Activated T-helper 1 cell treated with anti-CD3 and anti-CD28 coated beads, Interleukin-12 subunit alpha, Interleukin-12 subunit beta, Interleukin-2, Interleukin-4 antibody, amounts not matched to agents 30 ng/mL and 10 ng/mL and 1 ng/mL, durations not matched to agents 14 hours and 24 hours and 36 hours (primary cell): ENCODE measurements around the gene C17orf113. TPM values are rescaled to one million over a fixed set of nuclear protein-coding genes. Genes with fewer than 3 reads are reported as not detected.
A peak's percentile ranks its signal among the peaks of the same experiment; 100 is the strongest.

Experiments used
- DNase-seq: peaks from one replicate; pipeline ENCODE4 v3.0.0; 2021; ENCODE audit warnings: low spot score
- H3K27ac Mint-ChIP-seq: one replicate; pipeline ENCODE4 v1.8.0; 2021; ENCODE audit warnings: mild to moderate bottlenecking, mixed read lengths
- H3K27me3 Mint-ChIP-seq: one replicate; pipeline ENCODE4 v1.8.0; 2022; ENCODE audit warnings: mild to moderate bottlenecking, moderate library complexity, mixed read lengths; ENCODE audit not compliant: insufficient read depth
- H3K36me3 Mint-ChIP-seq: one replicate; pipeline ENCODE4 v1.8.0; 2021; ENCODE audit warnings: low read depth, mixed read lengths
- H3K4me1 Mint-ChIP-seq: one replicate; pipeline ENCODE4 v1.8.0; 2021; ENCODE audit warnings: low read depth, mixed read lengths
- H3K4me3 Mint-ChIP-seq: one replicate; pipeline ENCODE4 v1.8.0; 2021; ENCODE audit warnings: mild to moderate bottlenecking, moderate library complexity, mixed read lengths
- H3K9me3 Mint-ChIP-seq: one replicate; pipeline ENCODE4 v1.8.0; 2021; ENCODE audit warnings: mixed read lengths
- intact Hi-C: fragments of 100-400 bp; cut with micrococcal nuclease; formaldehyde crosslinking; loops from one replicate; pipeline ENCODE4 v1.15.1; 2024
- total RNA-seq: library from RNA; stranded (reverse); gene quantifications from 2 replicates; pipeline ENCODE4 v1.2.3, GENCODE V29; 2022

Gene C17orf113
- 0.05 TPM in 2 replicates for total RNA-seq

GRCh38 chr17:42050393-42051012 is at the start of gene C17orf113:
Gene C17orf113, minus strand, starts transcription at chr17:42050601. Its CDS starts 7,225 bp downstream, at chr17:42043376.
- intact Hi-C loops = no loop called here
- Mint-ChIP-seq H3K9me3 (no peaks in the 10 kb centered on the region), H3K36me3 (no peaks in the 10 kb centered on the region), H3K4me3 (peak within 1 kb of the TSS; percentile 74), H3K27ac (no peak within 1 kb of the TSS), H3K27me3 (peaks cover 51% of the 10 kb centered on the region), H3K4me1 (peaks cover 7% of the 10 kb centered on the region)
- no peak for DNase-seq

- Mint-ChIP-seq H3K4me1 (peaks cover 7% of the 10 kb centered on the region), H3K4me3 (no peak overlapping the region), H3K9me3 (no peaks in the 10 kb centered on the region), H3K27ac (no peak overlapping the region), H3K27me3 (peaks cover 26% of the 10 kb centered on the region), H3K36me3 (peaks cover 5% of the 10 kb centered on the region)
- intact Hi-C loops = no loop called here
- DNase-seq = no peak
Observed at GRCh38 chr17:42098730-42099399, 48.5 kb upstream of the C17orf113 start.

- H3K9me3 Mint-ChIP-seq = no peaks in the 10 kb centered on the region
- intact Hi-C loops = no loop called here
- peaks cover 7% of the 10 kb centered on the region for H3K4me1 Mint-ChIP-seq
- peaks cover 29% of the 10 kb centered on the region for H3K27me3 Mint-ChIP-seq
- H3K4me3 Mint-ChIP-seq = peak within 1 kb of the TSS; percentile 37
- peaks cover 5% of the 10 kb centered on the region for H3K36me3 Mint-ChIP-seq
- DNase-seq = no peak
- H3K27ac Mint-ChIP-seq = no peak within 1 kb of the TSS
Observed at GRCh38 chr17:42097691-42098631, 47.6 kb upstream of the C17orf113 start, which contains the start of gene ZNF385C. Gene ZNF385C, minus strand, starts transcription at chr17:42098473. Its CDS starts 35,417 bp downstream, at chr17:42063056.

- DNase-seq = no peak
- intact Hi-C loops = no loop called here
- H3K9me3 Mint-ChIP-seq = no peaks in the 10 kb centered on the region
- peaks cover 4% of the 10 kb centered on the region for H3K36me3 Mint-ChIP-seq
- peaks cover 34% of the 10 kb centered on the region for H3K27me3 Mint-ChIP-seq
- H3K4me1 Mint-ChIP-seq = peaks cover 7% of the 10 kb centered on the region
- H3K27ac Mint-ChIP-seq = no peak overlapping the region
- H3K4me3 Mint-ChIP-seq = no peak overlapping the region
Observed at GRCh38 chr17:42096360-42097111, 46.1 kb upstream of the C17orf113 start.

- no peak for DNase-seq
- Mint-ChIP-seq H3K27me3 (peaks cover 37% of the 10 kb centered on the region), H3K36me3 (no peaks in the 10 kb centered on the region), H3K4me1 (peaks cover 7% of the 10 kb centered on the region), H3K4me3 (no peak overlapping the region), H3K27ac (no peak overlapping the region), H3K9me3 (no peaks in the 10 kb centered on the region)
- intact Hi-C loops = no loop called here
Observed at GRCh38 chr17:42094375-42095069, 44.1 kb upstream of the C17orf113 start.

GRCh38 chr17:42092939-42093338 is 42.5 kb upstream of the C17orf113 start:
- intact Hi-C loops = no loop called here
- Mint-ChIP-seq H3K4me1 (peaks cover 6% of the 10 kb centered on the region), H3K27me3 (peaks cover 33% of the 10 kb centered on the region), H3K4me3 (no peak overlapping the region), H3K36me3 (no peaks in the 10 kb centered on the region), H3K9me3 (no peaks in the 10 kb centered on the region), H3K27ac (no peak overlapping the region)
- no peak for DNase-seq

- no peak overlapping the region for H3K27ac Mint-ChIP-seq
- no peaks in the 10 kb centered on the region for H3K4me1 Mint-ChIP-seq
- peaks cover 16% of the 10 kb centered on the region for H3K27me3 Mint-ChIP-seq
- H3K9me3 Mint-ChIP-seq = no peaks in the 10 kb centered on the region
- H3K4me3 Mint-ChIP-seq = no peak overlapping the region
- no peaks in the 10 kb centered on the region for H3K36me3 Mint-ChIP-seq
- DNase-seq = no peak
- intact Hi-C loops = no loop called here
Observed at GRCh38 chr17:42090964-42091790, 40.8 kb upstream of the C17orf113 start.

GRCh38 chr17:42088736-42089135 is 38.3 kb upstream of the C17orf113 start:
- DNase-seq = no peak
- Mint-ChIP-seq H3K27me3 (peaks cover 10% of the 10 kb centered on the region), H3K9me3 (no peaks in the 10 kb centered on the region), H3K4me1 (no peaks in the 10 kb centered on the region), H3K36me3 (no peaks in the 10 kb centered on the region), H3K4me3 (no peak overlapping the region), H3K27ac (no peak overlapping the region)
- intact Hi-C loops = no loop called here

- Mint-ChIP-seq H3K27me3 (peaks cover 8% of the 10 kb centered on the region), H3K4me1 (no peaks in the 10 kb centered on the region), H3K36me3 (no peaks in the 10 kb centered on the region), H3K27ac (no peak overlapping the region), H3K9me3 (no peaks in the 10 kb centered on the region), H3K4me3 (no peak overlapping the region)
- DNase-seq = no peak
- intact Hi-C loops = no loop called here
Observed at GRCh38 chr17:42087736-42088705, 37.6 kb upstream of the C17orf113 start.

GRCh38 chr17:42087042-42087701 is 36.8 kb upstream of the C17orf113 start:
- intact Hi-C loops = no loop called here
- Mint-ChIP-seq H3K9me3 (no peaks in the 10 kb centered on the region), H3K36me3 (no peaks in the 10 kb centered on the region), H3K4me1 (no peaks in the 10 kb centered on the region), H3K27me3 (peaks cover 6% of the 10 kb centered on the region), H3K4me3 (no peak overlapping the region), H3K27ac (no peak overlapping the region)
- DNase-seq = no peak
